Osteoblast (primary cell): ENCODE measurements around the gene IMPDH1. TPM values are rescaled to one million over a fixed set of nuclear protein-coding genes. Genes with fewer than 3 reads are reported as not detected.
A peak's percentile ranks its signal among the peaks of the same experiment; 100 is the strongest.

Source experiments
- DNase-seq: peaks from one replicate; pipeline ENCODE4 v3.0.0; 2011; ENCODE audit warnings: low spot score, mixed read lengths; ENCODE audit not compliant: insufficient read length; ENCODE audit errors: missing footprints
- H2AFZ ChIP-seq: 2 replicates; pipeline ENCODE4 v1.6.0; 2011; ENCODE audit warnings: mild to moderate bottlenecking, low read length
- H3K27ac ChIP-seq: 2 replicates; pipeline ENCODE4 v1.5.1; 2011; ENCODE audit warnings: mild to moderate bottlenecking, low read depth, low read length, moderate library complexity
- H3K27me3 ChIP-seq: 2 replicates; pipeline ENCODE4 v1.6.0; 2012; ENCODE audit warnings: mild to moderate bottlenecking, control low read depth, inconsistent platforms, low read length, moderate library complexity; ENCODE audit not compliant: insufficient read depth
- H3K36me3 ChIP-seq: 2 replicates; pipeline ENCODE4 v1.5.1; 2011; ENCODE audit warnings: mild to moderate bottlenecking, low read length, control low read depth, moderate library complexity; ENCODE audit not compliant: insufficient read depth
- H3K4me1 ChIP-seq: 2 replicates; pipeline ENCODE4 v1.5.1; 2011; ENCODE audit warnings: mild to moderate bottlenecking, low read length, control low read depth, moderate library complexity; ENCODE audit not compliant: insufficient read depth
- H3K4me2 ChIP-seq: 2 replicates; pipeline ENCODE4 v1.6.0; 2011; ENCODE audit warnings: mild to moderate bottlenecking, low read length; ENCODE audit not compliant: insufficient read depth
- H3K4me3 ChIP-seq: fragments of 200-600 bp; sonication (generic); 3 replicates; pipeline ENCODE4 v1.5.1; 2012; ENCODE audit warnings: mild to moderate bottlenecking, low read length, inconsistent platforms; ENCODE audit not compliant: insufficient read depth
- H3K79me2 ChIP-seq: 2 replicates; pipeline ENCODE4 v1.6.0; 2012; ENCODE audit warnings: mild to moderate bottlenecking, low read length, control low read depth, inconsistent platforms; ENCODE audit not compliant: insufficient read depth
- H3K9me3 ChIP-seq: 2 replicates; pipeline ENCODE4 v1.5.1; 2011; ENCODE audit warnings: low read depth, low read length, control low read depth
- H4K20me1 ChIP-seq: 2 replicates; pipeline ENCODE4 v1.6.0; 2012; ENCODE audit warnings: mild to moderate bottlenecking, low read length, control low read depth; ENCODE audit not compliant: insufficient read depth
- total RNA-seq: library from RNA; depleted of rRNA; stranded (reverse); fragments of >200 nt; gene quantifications from 2 replicates; pipeline ENCODE4 v1.2.3, GENCODE V29; 2012
- TF ChIP-seq, protein P1 (sequence below): IDR thresholded peaks from 2 replicates; pipeline ENCODE4 v1.5.1; 2011; ENCODE audit warnings: mild to moderate bottlenecking, low read depth, low read length, moderate library complexity; ENCODE audit errors: extremely low read depth

Gene IMPDH1
- total RNA-seq, 1 donor: 35.8 TPM

DNA sequence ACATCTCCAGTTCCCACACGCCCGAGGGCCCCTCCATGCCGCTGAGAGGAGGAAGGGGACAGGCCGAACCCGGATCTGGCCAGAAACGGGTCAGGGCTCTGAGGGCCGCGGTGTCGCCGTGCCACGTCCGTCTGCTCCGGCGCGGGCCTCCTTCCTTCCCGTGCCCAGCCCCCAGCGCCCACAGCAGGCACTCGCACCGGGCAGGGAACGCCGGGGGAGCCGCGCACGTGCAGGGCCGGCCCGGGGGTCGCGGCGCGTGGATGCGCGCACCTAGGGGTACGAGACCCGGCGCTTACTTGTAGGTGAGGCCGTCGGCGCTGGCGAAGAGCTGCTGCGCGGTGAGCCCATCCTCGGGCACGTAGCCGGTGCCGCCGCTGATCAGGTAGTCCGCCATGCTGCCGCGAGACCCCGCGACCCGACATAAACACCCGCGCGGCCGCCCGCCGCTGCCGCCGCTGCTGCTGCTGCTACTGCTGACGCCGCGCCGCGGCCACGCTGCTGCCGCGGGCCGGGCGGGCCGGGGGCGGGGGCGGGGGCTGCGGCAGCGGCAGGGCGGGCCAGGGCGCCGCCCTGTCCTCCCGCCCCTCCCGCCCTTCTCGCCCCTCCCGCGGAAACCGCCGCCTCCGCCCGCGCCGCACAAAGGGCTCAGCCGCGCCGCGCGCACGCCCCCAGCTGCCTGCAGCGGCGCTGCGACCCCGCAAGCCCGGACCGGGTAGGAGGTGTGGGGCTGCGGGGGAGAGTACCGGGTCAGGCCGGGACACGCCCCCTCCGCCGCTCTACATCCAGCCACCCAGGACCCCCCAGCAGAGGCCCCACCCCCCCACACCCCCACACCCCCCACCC lies 4.1 kb downstream of the IMPDH1 start:
- Histone ChIP-seq H3K4me1 (peaks cover 20% of the 10 kb centered on the region), H3K4me3 (peak overlapping the region; percentile 84), H3K79me2 (peaks cover 22% of the 10 kb centered on the region), H3K4me2 (peak overlapping the region; percentile 92), H3K27ac (peak overlapping the region; percentile 66), H2AFZ (peak overlapping the region; percentile 87), H3K36me3 (peaks cover 11% of the 10 kb centered on the region), H4K20me1 (peaks cover 21% of the 10 kb centered on the region), H3K9me3 (no peaks in the 10 kb centered on the region), H3K27me3 (no peaks in the 10 kb centered on the region)
- TF ChIP-seq, protein P1, sequence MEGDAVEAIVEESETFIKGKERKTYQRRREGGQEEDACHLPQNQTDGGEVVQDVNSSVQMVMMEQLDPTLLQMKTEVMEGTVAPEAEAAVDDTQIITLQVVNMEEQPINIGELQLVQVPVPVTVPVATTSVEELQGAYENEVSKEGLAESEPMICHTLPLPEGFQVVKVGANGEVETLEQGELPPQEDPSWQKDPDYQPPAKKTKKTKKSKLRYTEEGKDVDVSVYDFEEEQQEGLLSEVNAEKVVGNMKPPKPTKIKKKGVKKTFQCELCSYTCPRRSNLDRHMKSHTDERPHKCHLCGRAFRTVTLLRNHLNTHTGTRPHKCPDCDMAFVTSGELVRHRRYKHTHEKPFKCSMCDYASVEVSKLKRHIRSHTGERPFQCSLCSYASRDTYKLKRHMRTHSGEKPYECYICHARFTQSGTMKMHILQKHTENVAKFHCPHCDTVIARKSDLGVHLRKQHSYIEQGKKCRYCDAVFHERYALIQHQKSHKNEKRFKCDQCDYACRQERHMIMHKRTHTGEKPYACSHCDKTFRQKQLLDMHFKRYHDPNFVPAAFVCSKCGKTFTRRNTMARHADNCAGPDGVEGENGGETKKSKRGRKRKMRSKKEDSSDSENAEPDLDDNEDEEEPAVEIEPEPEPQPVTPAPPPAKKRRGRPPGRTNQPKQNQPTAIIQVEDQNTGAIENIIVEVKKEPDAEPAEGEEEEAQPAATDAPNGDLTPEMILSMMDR: no peak
- DNase-seq: peak; percentile 97

DNA sequence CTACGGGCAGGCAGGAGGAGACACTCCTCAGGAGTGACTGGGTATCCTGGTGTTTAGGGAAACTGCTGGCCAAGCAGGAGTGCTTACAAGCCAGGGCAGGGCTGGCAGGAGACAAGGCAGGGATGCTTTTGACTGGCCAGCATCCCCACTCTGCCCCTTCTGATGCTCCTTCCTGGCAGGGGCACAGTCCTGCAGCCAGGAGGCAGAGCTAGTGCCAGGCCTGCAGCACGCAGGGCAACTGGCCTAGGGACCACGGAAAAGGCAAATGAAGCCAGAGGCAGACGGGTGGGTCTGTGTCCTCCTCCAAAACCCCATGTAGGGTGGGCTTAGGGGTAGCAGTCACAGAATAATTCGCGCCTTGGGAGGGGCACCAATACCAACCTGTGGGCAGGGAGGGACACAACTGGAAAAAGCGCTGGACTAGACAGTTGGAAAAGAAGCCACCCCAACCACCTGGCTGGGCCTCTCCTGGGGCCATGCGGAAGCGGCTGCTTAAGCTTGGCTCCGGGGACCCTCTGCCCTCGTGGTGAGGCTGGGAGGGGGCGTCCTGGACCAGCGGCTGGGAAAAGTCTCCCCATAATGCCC lies 4.8 kb downstream of the IMPDH1 start:
- peaks cover 21% of the 10 kb centered on the region for H4K20me1 ChIP-seq
- H3K36me3 ChIP-seq: peaks cover 16% of the 10 kb centered on the region
- peak overlapping the region; percentile 87 for H2AFZ ChIP-seq
- peak overlapping the region; percentile 66 for H3K27ac ChIP-seq
- H3K4me3 ChIP-seq: peak overlapping the region; percentile 84
- DNase-seq: peak; percentile 95
- H3K9me3 ChIP-seq: no peaks in the 10 kb centered on the region
- H3K4me2 ChIP-seq: peak overlapping the region; percentile 92
- no peaks in the 10 kb centered on the region for H3K27me3 ChIP-seq
- H3K4me1 ChIP-seq: peaks cover 16% of the 10 kb centered on the region
- H3K79me2 ChIP-seq: peaks cover 22% of the 10 kb centered on the region
- TF ChIP-seq, protein P1: peak; percentile 31

- DNase-seq: peak; percentile 89
- H3K4me3 ChIP-seq: peak overlapping the region; percentile 84
- no peaks in the 10 kb centered on the region for H3K27me3 ChIP-seq
- no peak overlapping the region for H3K27ac ChIP-seq
- no peak overlapping the region for H2AFZ ChIP-seq
- H4K20me1 ChIP-seq: peaks cover 21% of the 10 kb centered on the region
- H3K36me3 ChIP-seq: peaks cover 22% of the 10 kb centered on the region
- TF ChIP-seq, protein P1: no peak
- peaks cover 22% of the 10 kb centered on the region for H3K79me2 ChIP-seq
- H3K9me3 ChIP-seq: no peaks in the 10 kb centered on the region
- peaks cover 14% of the 10 kb centered on the region for H3K4me1 ChIP-seq
- peak overlapping the region; percentile 92 for H3K4me2 ChIP-seq
These were observed 5.6 kb downstream of the IMPDH1 start for GRCh38 chr7:128404143-128404681.

- TF ChIP-seq, protein P1: no peak
- peaks cover 24% of the 10 kb centered on the region for H4K20me1 ChIP-seq
- H3K36me3 ChIP-seq: peaks cover 25% of the 10 kb centered on the region
- peaks cover 22% of the 10 kb centered on the region for H3K79me2 ChIP-seq
- DNase-seq: peak; percentile 88
- H3K4me1 ChIP-seq: peaks cover 11% of the 10 kb centered on the region
- no peak overlapping the region for H2AFZ ChIP-seq
- no peak overlapping the region for H3K4me3 ChIP-seq
- no peaks in the 10 kb centered on the region for H3K9me3 ChIP-seq
- H3K27me3 ChIP-seq: no peaks in the 10 kb centered on the region
- H3K27ac ChIP-seq: no peak overlapping the region
- no peak overlapping the region for H3K4me2 ChIP-seq
These were observed 6.1 kb downstream of the IMPDH1 start for GRCh38 chr7:128403676-128404075.
